Panc1 (cell line): ENCODE results near the gene SLC15A1. TPM values are rescaled to one million over a fixed set of nuclear protein-coding genes. Genes with fewer than 3 reads are reported as not detected.

Experiments
- ATAC-seq: fragments of 200-7000 bp; cut with Tn5 transposase; 2 replicates; pipeline ENCODE4 v1.9.1; 2020; ENCODE audit warnings: mild to moderate bottlenecking, moderate library complexity
- BruUV-seq: library from RNA; stranded (reverse); fragments of 400-500 nt; replicated peaks from 2 replicates; lab custom pipeline; 2021; lab: Mats Ljungman, UMichigan
- CTCF ChIA-PET: fragments of 300-600 bp; sonication (Branson Sonifier 250); formaldehyde crosslinking; loops from one replicate; lab custom pipeline; 2022; ENCODE audit warnings: antibody characterized with exemption; lab: Charles Lee
- POLR2A ChIA-PET: fragments of 300-600 bp; sonication (Branson Sonifier 250); formaldehyde crosslinking; loops from one replicate; lab custom pipeline; 2022; ENCODE audit warnings: antibody characterized with exemption; lab: Charles Lee
- DNase-seq: peaks from one replicate; pipeline ENCODE4 v3.0.0-alpha.2; 2010; ENCODE audit warnings: low read depth, low spot score
- H3K27ac ChIP-seq: 2 replicates; pipeline ENCODE4 v1.5.1; 2011; ENCODE audit warnings: mild to moderate bottlenecking, low read length, inconsistent platforms
- H3K27me3 ChIP-seq: fragments of 200-500 bp; sonication (Bioruptor generic); 2 replicates; pipeline ENCODE4 v1.6.0; 2014; ENCODE audit warnings: low read length, inconsistent platforms; ENCODE audit not compliant: control insufficient read depth, insufficient read depth
- H3K36me3 ChIP-seq: fragments of 200-500 bp; sonication (Bioruptor generic); 2 replicates; pipeline ENCODE4 v1.5.1; 2014; ENCODE audit warnings: inconsistent platforms, mild to moderate bottlenecking, low read length, moderate library complexity; ENCODE audit not compliant: control insufficient read depth, insufficient read depth
- H3K4me1 ChIP-seq: 2 replicates; pipeline ENCODE4 v1.5.1; 2011; ENCODE audit warnings: inconsistent platforms, mild to moderate bottlenecking, low read length, moderate library complexity; ENCODE audit not compliant: control insufficient read depth, insufficient read depth
- H3K4me3 ChIP-seq, 2 experiments: 2 replicates each; pipeline ENCODE4 v1.5.1; 2011 to 2012; ENCODE audit warnings: low read depth in 2 of 2, low read length in 2 of 2, mild to moderate bottlenecking in 2 of 2, inconsistent platforms in 1 of 2, moderate library complexity in 1 of 2
- H3K9me3 ChIP-seq: fragments of 200-500 bp; sonication (Bioruptor generic); 2 replicates; pipeline ENCODE4 v1.5.1; 2014; ENCODE audit warnings: low read depth, mild to moderate bottlenecking, inconsistent platforms, low read length, moderate library complexity; ENCODE audit not compliant: control insufficient read depth, insufficient read depth
- POLR2AphosphoS5 ChIP-seq: IDR thresholded peaks from 2 replicates; pipeline ENCODE4 v1.6.1; 2012; ENCODE audit warnings: mild to moderate bottlenecking, low read depth, low read length, moderate library complexity
- SIN3A ChIP-seq: IDR thresholded peaks from 2 replicates; pipeline ENCODE4 v1.6.1; 2012; ENCODE audit warnings: low read depth, mild to moderate bottlenecking, low read length, moderate library complexity, borderline replicate concordance; ENCODE audit not compliant: insufficient read depth
- TCF7L2 ChIP-seq: IDR thresholded peaks from 2 replicates; pipeline ENCODE4 v1.6.1; 2011; ENCODE audit warnings: mild to moderate bottlenecking, low read depth, low read length, inconsistent platforms
- in situ Hi-C: cut with HindIII; loops from 2 replicates; pipeline ENCODE4 v1.10.0; 2016; ENCODE audit warnings: low sequenced_read_pairs, low pct_unique_long_range_greater_than_20kb
- intact Hi-C: fragments of 100-400 bp; cut with micrococcal nuclease; formaldehyde crosslinking; loops from one replicate; pipeline ENCODE4 v1.10.0; 2022; ENCODE audit not compliant: unreplicated experiment
- total RNA-seq: library from RNA; stranded (reverse); gene quantifications from one replicate; pipeline ENCODE4 v1.2.1, GENCODE V29; 2021; ENCODE audit not compliant: unreplicated experiment
- TF ChIP-seq, protein P1 (sequence below), 2 experiments: IDR thresholded peaks; 2 replicates each; pipeline ENCODE4 v1.6.1; 2011 to 2012; ENCODE audit warnings: low read depth in 2 of 2, control low read depth in 1 of 2, low read length in 1 of 2, mild to moderate bottlenecking in 1 of 2, moderate library complexity in 1 of 2; ENCODE audit not compliant: insufficient read depth in 1 of 2
- TF ChIP-seq, protein P2 (sequence below): fragments of 450-650 bp; IDR thresholded peaks from 2 replicates; pipeline ENCODE4 v1.5.1; 2017; ENCODE audit warnings: mild to moderate bottlenecking

Gene SLC15A1
- total RNA-seq, 1 experiment from 2014 or later, result 0.18 TPM

DNA sequence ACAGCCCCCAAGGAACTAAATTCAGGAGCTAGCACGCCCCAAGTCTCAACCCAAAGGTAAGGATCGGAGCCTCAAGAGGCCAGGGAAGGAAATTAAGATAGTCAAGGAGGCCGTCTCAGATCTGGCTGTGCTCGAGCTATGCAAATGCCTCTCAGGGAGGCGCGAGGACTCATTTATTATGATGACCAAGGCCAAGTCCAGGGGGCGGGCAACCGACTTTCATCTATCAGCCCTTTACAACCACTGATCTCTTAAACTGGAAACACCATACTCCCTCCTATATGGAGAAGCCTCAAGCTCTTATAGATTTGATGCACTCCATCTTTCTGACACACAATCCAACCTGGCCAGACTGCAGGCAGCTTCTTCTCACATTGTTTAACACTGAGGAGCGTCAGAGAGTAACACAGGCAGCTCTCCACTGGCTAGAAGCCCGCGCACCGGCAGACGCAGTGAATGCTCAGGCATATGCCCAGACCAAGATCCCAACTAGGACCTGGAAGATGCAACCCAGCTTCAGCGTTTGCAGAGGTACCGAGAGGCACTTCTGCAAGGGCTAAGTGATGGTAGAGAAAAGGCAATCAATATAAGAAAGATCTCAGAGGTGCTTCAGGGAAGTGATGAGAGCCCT lies 9.6 kb upstream of the SLC15A1 start:
- TF ChIP-seq, protein P1, sequence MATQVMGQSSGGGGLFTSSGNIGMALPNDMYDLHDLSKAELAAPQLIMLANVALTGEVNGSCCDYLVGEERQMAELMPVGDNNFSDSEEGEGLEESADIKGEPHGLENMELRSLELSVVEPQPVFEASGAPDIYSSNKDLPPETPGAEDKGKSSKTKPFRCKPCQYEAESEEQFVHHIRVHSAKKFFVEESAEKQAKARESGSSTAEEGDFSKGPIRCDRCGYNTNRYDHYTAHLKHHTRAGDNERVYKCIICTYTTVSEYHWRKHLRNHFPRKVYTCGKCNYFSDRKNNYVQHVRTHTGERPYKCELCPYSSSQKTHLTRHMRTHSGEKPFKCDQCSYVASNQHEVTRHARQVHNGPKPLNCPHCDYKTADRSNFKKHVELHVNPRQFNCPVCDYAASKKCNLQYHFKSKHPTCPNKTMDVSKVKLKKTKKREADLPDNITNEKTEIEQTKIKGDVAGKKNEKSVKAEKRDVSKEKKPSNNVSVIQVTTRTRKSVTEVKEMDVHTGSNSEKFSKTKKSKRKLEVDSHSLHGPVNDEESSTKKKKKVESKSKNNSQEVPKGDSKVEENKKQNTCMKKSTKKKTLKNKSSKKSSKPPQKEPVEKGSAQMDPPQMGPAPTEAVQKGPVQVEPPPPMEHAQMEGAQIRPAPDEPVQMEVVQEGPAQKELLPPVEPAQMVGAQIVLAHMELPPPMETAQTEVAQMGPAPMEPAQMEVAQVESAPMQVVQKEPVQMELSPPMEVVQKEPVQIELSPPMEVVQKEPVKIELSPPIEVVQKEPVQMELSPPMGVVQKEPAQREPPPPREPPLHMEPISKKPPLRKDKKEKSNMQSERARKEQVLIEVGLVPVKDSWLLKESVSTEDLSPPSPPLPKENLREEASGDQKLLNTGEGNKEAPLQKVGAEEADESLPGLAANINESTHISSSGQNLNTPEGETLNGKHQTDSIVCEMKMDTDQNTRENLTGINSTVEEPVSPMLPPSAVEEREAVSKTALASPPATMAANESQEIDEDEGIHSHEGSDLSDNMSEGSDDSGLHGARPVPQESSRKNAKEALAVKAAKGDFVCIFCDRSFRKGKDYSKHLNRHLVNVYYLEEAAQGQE (IDR thresholded peaks at IDR 0.05; ENCODE audit: insufficient read depth in 1 of 2, low read depth in 2 of 2, low read length in 1 of 2), result no peak
- TF ChIP-seq POLR2AphosphoS5, result no peak
- TF ChIP-seq, protein P2, sequence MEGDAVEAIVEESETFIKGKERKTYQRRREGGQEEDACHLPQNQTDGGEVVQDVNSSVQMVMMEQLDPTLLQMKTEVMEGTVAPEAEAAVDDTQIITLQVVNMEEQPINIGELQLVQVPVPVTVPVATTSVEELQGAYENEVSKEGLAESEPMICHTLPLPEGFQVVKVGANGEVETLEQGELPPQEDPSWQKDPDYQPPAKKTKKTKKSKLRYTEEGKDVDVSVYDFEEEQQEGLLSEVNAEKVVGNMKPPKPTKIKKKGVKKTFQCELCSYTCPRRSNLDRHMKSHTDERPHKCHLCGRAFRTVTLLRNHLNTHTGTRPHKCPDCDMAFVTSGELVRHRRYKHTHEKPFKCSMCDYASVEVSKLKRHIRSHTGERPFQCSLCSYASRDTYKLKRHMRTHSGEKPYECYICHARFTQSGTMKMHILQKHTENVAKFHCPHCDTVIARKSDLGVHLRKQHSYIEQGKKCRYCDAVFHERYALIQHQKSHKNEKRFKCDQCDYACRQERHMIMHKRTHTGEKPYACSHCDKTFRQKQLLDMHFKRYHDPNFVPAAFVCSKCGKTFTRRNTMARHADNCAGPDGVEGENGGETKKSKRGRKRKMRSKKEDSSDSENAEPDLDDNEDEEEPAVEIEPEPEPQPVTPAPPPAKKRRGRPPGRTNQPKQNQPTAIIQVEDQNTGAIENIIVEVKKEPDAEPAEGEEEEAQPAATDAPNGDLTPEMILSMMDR, result no peak
- TF ChIP-seq TCF7L2, result no peak
- TF ChIP-seq SIN3A, result no peak
- DNase-seq (no peak), ATAC-seq (no peak)
- Histone ChIP-seq H3K36me3 (no peaks in the 10 kb centered on the region), H3K27me3 (peaks cover 2% of the 10 kb centered on the region; the same call in 1 of the 2 replicates), H3K4me1 (no peaks in the 10 kb centered on the region), H3K27ac (no peak overlapping the region), H3K9me3 (no peaks in the 10 kb centered on the region), H3K4me3 (no peak overlapping the region)
- in situ Hi-C loops, result no loop called here
- no TSS peak for BruUV-seq
- CTCF ChIA-PET, result no interaction called here
- intact Hi-C loops, result no loop called here
- POLR2A ChIA-PET, result no interaction called here

DNA sequence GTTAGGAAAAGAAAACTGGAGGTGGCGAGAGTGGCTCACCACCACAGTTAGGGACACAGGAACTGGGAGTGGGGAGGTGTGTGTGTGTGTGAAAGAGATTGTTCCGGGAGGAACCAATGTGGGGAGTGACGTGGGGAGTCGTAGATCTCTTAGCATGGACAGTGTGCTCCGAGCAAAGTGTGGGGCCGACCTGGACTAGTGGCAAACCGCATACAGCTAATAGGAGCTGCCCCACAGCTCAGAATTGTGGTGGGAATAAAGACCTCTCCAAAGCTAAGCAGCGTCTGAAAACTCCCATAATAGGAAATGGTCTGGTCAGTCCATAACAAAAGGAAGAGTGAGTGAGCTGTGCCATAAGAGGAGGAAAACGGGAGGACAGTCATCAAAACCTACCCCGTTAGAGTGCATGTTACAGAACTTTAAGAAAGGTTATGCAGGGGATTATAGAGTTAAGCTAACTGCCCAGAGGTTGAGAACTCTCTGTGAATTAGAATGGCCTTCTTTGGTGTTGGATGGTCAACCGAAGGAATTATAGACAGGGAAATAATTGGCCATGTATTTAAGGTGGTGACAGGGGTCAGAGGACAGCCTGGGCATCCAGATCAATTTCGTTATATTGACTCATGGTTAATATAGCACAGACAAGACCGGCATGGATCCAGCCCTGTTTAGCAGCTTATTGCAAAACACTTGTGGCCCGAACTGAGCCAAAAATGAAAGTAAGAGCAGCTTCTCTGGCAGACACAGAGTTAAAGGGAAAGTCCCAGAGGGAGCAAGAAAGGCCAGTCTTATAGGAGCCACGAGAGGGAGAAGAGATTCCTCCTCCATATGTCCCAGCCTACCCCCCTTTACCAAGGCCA lies 8.9 kb upstream of the SLC15A1 start:
- CTCF ChIA-PET, result no interaction called here
- in situ Hi-C loops, result no loop called here
- POLR2A ChIA-PET, result no interaction called here

More for the DNA sequence above, 8.9 kb upstream of the SLC15A1 start:
- H3K27me3 ChIP-seq, result peaks cover 2% of the 10 kb centered on the region; the same call in 1 of the 2 replicates
- DNase-seq (no peak), ATAC-seq (no peak)
- intact Hi-C loops, result no loop called here
- H3K4me1 ChIP-seq, result no peaks in the 10 kb centered on the region
- H3K9me3 ChIP-seq, result no peaks in the 10 kb centered on the region
- no peak overlapping the region for H3K27ac ChIP-seq
- H3K36me3 ChIP-seq, result no peaks in the 10 kb centered on the region
- no peak overlapping the region for H3K4me3 ChIP-seq
- no TSS peak for BruUV-seq
- TF ChIP-seq, protein P2, result no peak
- TF ChIP-seq, protein P1 (IDR thresholded peaks at IDR 0.05; ENCODE audit: insufficient read depth in 1 of 2, low read depth in 2 of 2, low read length in 1 of 2), result no peak
- no peak for TF ChIP-seq SIN3A
- TF ChIP-seq TCF7L2, result no peak
- no peak for TF ChIP-seq POLR2AphosphoS5
